GM18519 (cell line): ENCODE data around the gene RMRP.

Source experiments
- ATAC-seq: cut with Tn5 transposase; IDR thresholded peaks from one replicate; pipeline ENCODE4 v1.9.1; 2021; ENCODE audit warnings: mild to moderate bottlenecking, moderate library complexity; ENCODE audit not compliant: unreplicated experiment, low FRiP score

RMRP gene

DNA sequence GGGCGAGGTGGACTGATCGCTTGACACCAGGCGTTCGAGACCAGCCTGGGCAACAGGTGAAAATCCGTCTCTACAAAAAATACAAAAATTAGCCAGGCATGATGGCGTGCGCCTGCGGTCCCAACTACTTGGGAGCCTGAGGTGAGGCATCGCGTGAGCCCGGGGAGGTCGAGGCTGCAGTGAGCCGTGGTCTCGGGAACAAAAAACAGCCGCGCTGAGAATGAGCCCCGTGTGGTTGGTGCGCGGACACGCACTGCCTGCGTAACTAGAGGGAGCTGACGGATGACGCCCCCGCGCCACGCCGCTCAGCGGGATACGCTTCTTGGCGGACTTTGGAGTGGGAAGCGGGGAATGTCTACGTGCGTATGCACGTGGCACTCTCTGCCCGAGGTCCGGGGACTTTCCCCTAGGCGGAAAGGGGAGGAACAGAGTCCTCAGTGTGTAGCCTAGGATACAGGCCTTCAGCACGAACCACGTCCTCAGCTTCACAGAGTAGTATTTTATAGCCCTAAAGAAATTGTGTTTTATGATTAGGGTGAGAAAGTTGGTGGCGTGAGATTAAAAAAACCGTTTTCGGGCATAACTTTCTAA, at the start of gene RMRP:
Gene RMRP, minus strand, starts transcription at position 474 of the 591 bp plus-strand sequence.
- ATAC-seq = peak; percentile 82

DNA sequence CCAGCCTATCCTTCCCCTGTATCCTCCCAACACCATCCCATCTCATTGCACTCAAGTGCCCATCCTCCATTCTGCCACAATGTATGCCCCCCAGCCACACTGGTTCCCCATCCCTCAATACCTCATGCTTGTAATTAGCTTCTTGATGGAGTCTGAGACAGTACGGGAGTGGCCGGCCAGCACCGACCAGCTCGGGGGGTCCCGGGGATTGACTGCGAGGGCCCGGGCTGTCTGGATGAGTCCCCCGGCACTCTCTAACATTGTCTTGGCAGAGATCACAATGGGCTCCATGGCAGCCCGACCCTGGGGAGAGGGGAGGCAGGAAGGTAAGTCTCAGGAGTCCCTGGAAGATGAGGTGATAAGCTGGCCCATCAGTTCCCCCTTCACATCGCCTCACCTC, 49.1 kb upstream of the RMRP start:
- ATAC-seq = no peak

DNA sequence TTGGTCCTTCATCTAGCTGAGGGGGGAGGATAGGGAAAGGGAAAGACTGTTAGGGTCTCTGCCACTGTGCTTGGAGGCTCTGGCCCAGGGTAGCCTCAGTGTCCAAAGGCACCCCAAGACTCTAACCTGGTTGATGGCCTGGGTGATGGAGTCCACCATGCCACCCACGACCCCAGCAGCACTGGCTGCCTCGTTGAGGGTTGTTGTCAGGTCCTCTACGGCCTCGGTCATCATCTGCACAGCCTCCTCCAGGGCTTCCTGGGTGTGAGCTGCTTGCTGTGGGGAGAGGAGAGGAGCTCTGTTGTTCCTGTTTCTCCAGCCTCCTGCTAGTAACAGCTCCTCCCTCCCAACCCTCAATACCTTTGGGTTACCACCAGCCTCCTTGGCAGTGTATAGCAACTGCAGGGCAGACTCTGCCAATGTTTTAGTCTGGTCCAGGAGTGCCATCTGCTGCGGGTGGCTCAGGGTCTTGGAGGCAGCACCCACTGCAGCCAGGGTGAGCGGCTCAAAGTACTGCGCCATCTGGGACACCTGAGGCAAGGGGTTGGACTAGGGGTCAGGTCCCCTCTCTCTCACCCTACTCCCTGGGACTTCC, 48.1 kb upstream of the RMRP start:
- no peak for ATAC-seq

DNA sequence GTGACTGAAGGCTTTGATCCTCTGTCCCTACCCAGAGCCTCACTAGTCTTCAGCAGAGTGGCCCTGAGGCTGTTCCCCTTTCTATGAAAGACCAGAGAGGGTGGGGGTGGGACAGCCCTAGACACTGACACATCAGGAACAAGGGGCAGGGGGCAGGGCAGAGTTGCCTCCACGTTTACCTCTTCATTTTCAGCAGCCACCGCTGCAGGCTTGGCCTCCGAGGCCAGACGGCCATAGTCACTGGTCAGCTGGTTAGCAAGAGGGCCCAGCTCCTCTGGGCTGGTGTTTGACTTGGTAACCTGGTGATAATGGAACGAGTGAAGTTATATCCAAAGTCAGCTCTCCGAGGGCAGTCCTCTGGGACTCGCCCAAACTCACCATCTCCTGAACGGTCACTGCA, 47.6 kb upstream of the RMRP start:
- ATAC-seq = no peak

DNA sequence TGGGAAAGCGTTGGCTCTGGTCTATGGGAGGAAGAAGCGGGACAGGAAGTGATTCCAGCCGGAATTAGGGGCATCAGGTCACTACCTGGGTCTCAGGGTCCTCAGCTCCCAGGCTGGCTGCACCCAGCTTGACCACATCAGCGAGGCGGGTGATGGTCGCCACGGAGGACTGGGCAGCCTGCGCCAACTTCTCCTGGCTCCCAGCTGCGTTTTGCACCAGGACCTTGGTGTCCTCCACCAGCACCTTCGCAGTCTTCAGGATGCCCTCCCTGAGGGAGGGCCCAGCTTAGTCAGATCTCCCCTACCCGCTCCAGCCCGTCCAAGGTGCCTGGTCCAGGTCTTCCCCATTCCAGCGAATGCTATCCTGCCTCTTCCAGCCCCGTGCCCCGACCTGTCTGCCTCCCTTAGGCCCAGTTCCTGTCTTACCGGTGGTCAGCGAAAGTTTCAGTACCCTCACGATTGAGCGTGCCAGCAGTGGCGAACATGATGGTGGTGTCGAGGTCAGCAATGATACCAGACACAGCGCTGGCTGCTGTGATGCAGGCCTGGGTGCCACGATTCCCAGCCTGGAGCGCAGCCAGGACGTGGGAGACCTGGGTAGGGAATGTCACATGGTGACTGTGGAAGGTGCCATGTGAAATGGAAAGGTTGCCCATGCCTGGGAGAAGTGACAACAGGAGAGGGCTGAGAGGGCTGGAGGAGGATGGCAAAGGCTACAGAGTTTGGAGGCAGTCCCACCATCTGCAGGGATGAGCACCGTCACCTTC, 46.3 kb upstream of the RMRP start:
- ATAC-seq = no peak

DNA sequence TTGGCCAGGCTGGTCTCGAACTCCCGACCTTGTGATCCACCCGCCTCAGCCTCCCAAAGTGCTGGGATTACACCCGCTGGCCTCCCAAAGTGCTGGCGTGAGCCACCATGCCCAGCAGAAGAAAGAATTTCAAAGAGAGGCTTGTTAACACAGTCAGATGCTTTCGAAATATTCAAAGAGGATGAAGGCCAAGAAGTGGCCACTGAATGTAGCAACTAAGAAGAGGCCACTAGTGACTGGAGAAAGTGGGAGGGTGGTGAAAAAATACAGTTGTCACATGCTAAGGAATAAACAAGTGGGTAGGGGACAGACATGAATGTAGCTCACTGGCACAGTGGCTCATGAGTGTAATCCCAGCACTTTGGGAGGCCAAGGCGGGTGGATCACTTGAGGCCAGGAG, 44.9 kb upstream of the RMRP start:
- ATAC-seq = no peak

DNA sequence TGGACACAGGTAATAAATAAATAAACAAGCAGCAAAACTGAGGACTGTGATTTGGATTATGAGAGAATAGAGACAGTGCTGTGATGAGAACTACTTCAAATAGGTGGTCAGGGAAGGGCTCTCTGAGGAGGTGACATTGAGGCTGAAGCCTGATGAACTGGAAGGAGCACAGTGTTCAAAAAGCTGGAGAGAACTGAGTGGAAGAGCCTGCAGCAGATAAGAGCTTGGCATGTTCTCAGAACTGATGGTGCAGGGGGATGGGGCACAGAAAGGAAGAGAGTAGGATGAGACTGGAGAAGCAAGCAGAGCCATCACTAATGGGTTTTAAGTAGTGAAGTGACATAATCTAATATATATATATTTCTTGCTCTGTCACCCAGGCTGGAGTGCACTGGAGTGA, 43.1 kb upstream of the RMRP start:
- ATAC-seq = no peak

DNA sequence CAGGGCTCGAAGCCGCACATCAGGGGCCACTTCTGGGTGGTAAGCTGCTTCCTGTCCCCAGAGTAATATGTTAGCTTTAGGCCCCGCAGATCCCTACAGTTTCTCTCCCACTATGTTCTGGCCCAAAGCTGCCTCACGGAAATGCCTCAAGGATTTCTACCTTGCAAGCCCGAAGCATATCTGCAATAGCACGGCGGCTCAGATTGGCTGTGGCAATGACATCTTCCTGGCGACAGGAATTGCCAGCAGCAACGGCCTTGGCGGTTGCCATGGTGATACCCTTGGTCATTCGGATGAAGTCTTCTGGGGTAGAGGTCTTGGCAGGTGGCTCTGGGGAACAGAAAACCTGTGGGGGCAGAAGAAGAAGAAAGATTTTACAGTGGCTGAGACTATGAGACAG, 42.2 kb upstream of the RMRP start:
- ATAC-seq = no peak

DNA sequence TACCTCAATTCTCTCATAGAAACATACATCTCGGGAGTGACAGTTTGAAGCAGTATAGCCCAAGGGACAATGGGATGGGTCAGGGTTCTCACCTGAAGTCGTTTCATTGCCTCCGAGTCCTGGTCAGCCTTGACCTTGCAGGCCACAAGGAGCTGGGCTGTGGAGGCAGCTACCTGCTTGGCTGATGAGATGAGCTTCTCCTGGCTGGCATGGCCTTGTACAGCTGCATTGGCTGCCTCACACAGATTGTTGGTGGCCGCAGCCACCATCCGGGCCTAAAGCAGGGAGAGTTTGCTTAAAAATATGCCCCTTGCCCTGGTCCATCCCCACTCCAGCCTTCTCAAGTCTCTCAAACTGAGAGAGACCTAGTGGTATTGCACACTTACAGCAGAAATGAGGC, 40.4 kb upstream of the RMRP start:
- no peak for ATAC-seq

DNA sequence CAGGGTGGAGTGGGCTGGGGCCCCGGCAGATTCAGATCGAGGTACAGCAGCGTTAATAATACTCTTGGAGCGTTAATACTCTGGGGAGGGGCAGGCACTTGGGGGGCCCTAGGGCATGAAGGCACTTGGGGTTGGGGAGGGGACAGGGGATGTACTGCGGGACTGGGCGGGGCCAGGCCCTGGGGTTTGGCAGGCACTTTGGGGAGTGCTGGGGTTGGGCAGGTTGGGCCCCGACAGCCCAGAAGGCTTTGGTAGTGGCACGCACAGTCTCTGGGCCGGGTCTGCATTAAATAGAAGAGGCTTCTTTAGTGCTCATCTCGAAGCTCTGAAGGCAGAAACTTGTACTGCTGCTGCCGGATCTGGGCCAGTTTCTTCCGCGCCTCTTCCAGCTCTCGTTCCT, 39.7 kb upstream of the RMRP start:
- no peak for ATAC-seq

DNA sequence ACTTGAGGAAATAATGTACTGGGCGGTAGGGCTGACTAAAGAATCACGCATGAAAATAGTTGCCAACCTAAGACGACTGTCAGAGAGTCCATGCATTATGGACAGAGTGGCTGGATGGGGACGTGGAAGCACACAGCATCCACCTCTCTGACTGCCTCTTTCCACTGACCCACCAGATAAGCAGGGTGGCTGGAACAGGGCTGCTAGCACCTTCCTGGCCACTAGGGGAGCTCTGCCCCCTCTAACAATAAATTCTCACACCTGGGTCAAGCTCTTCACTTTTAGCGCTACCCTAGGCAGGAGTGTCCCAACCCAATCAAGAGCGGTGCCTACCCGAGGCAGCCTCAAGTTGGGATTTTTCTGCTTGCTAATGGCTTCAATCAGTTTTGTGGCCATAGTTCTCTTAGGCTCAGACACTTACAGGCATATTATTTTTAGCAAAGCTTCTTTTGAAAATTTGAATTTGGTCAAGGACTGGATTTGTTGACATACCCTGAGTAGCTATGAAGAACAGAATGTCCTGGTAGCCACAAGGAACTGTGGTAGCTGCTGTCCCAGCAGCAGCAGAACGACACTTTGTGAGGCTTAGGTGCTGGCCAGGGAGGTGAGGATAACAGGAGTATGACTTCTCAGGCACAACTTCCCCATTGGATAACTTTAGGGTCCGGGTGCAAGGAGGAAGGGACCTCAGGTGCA, 38.8 kb upstream of the RMRP start:
- ATAC-seq = peak; percentile 64

DNA sequence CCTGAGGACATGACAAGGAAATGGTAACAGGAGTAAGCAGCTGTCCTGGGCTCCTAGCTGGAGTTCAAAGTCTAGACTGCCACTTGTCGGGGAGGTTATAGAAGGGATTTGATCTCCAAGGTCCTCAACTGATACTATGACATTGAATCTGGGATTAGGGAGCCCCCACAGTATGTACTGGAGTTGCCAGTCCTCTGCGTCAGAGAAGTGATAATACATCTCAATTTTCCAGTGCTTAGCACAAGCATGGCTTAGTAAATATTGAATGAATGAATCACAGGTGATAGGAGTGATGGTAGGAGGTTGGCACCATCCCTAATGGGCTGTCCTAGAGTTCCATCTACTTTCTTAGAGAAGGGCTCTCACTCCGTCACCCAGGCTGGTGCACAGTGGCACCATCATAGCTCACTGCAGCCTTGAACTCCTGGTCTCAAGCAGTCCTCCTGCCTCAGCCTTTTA, 38.2 kb upstream of the RMRP start:
- no peak for ATAC-seq

DNA sequence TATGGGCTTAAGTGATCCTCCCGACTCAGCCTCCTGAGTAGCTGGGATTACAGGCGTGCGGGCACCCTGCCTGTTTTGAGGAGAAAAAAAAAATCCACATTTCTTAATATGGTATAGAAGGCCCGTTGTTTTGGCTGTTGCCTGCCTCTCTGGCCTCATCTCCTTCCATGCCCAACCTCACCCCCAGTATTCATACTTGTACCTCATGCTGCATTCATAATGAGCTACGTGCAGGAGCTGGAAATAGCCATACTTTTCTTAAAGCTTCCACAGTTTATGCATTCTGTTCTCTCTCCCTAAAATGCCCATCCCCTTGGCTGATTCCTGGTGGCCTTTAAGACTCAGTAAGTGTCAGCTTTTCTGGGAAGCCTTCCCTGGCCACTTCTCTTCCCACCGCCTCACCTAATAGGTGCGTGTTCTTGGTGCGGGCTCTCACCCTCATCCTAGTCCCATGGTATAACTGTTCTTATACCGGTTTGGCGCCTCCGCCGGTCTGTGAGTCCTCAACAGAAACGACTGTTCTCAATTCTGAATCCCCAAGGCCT, 34.0 kb upstream of the RMRP start:
- no peak for ATAC-seq

DNA sequence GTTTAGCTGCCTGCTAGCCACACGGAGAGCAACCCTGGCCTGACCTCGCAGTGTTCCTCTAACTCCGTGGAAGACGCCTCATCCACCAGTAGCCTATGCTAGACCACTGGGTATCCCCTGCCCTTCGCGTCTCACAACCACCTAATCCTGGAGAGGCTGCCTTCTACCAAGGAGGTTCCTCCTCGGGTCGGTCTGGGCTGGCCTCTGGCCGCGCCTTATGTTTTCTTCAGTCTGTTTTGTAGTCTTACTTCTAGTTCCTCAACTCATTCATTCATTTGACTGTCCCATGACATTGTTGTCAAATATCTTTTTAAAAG, 33.5 kb upstream of the RMRP start:
- no peak for ATAC-seq

DNA sequence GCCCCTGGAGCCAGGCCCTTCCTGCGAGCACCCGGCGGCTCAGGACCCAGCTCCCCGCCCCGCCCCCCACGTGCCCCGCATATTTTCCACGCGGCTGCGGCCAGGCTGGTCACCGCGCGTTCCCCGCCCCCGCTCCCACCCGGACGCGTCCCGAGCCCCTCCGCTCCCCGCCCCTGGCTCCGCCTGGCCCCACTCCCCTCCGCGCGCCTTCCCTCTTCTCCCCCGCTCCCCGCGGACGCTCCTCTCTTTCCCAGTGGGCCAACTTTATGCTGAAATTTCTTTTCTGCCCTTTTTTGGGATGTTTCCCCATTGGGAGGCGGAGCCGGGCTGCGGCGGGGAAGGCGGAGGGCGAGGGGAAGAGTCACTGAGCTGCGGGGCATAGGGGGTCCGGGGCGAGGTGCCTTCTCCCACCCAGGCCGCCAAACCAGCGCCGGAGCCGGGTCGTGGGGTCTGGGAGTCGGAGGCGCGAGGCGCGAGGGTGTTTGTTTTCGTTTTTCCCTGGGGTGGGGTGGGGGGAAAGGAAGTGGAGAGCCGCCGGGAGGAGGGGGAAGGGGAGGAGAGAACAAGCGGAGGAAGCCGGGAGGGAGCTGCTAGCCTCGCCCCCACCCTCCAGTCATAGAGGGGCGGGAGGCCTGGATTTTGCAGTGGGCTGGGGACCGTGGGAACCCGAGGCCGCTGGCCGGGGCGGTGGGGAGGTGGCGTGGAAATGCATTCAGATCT, 33.0 kb upstream of the RMRP start:
- no peak for ATAC-seq

DNA sequence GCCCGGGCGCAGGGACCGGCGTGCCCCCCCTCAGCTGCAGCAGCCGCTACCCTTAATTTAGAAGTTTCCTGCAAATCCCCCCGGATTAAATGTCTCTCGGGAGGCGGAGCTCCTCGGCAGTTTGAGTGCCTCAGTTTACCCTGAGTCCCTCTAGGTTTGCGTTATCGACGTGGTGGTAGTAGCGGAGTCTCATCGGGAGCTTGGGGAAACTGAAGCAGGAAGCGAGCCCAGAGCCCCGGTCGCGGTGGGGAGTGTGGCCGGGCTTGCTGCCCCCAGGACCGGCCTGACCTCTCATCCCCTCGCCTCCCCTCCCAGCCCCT, 32.4 kb upstream of the RMRP start:
- no peak for ATAC-seq

DNA sequence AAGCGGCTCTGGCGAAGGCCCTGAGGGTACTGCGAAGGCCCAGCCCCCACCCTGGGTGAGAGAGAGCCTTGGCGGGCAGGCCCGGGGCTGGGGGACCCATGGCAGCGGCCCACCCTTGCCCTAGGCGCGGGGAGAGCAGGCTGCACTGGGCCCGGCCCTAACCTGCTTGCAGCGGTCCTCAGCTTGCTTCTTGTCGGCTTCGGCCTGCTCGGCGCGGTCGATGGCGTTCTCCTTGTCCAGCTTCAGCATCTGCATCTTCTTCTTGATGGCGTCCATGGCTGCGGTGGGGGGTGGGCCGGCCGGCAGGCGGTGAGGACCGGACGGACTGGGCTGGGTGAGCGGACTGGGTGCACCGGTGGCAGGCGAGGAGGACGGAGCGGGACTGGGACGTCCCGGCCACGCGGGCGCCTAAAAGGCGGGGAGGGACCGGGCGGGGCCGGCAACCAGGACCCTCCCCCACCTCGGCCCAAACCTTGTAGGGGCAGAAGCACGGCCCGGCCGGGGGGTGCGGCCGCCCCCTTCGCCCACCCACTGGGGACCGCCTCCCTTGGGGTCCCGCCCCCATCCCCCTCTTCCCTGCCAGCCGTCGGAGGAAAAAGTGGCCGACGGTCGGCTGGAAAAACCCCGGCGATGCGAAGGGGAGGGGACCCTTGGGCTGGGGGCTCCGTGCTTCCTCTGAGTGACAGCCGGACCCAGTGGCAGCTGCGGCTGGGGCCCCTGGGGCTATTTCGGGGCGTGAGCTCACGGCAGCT, 31.9 kb upstream of the RMRP start, which contains the start of gene TPM2:
Gene TPM2, minus strand, starts transcription at position 384 of the 752 bp plus-strand sequence. Its CDS starts 108 bp downstream, at position 276.
- no peak for ATAC-seq

DNA sequence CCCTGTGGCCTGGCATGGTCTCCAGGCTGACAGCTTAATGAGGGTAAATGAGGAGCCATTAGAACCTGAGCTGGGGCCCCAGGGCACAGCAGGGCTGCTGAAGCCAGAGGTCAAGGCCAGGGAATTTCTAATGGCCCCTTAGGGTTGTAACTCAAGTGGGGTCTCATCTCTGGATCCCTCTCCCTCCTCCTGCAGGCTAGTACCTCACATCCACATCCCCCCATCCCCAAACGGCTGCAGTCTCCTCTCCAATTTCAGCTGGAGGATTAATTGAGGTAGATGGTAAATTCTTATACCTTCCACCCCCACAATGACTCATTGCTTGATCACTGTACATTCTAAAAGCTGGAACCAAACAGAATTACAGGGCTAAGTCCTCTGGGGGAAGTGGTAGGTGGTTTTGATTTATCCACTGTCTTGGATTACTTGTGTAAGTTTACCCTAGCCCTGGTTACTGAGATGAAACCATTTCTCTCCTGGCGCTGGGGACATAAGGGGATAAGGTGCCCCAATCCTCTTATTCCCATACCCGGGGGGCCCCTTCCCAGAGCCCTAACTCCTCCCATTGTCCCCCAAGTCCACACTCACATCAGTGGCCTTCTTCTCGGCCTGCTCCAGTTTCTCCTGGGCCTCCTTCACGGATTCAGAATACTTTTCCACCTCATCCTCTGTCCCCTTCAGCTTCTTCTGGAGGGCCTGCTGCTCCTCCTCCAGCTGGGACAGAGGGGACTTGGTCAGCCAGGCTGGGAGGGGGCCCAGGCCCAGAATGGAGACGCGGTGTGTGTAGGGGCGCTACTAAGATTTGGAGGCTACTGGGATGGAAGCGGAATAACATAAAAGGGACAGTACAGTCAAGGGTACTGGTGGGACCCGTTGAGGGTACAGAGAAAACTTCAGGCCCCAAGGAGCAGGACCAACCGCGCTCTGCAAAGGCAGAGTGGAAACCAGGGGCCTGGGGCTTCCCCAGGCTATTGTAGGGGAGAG, 31.0 kb upstream of the RMRP start:
- ATAC-seq = no peak
